AML-193 (cell line): ENCODE data around the gene SULT6B1.
"Not testable (repeated sequence)": the region's sequence is repeated elsewhere in the genome, so short reads cannot be mapped to it uniquely, and the experiment has no call there.

ENCODE experiments used
- DNase-seq, 2 experiments: peaks; one replicate each; lab custom pipeline; 2025; lab: John Stamatoyannopoulos, UW

The SULT6B1 gene

GRCh38 chr2:37188570-37188969, at the start of gene SULT6B1:
SULT6B1 (minus strand) TSS chr2:37188670; CDS start chr2:37188640, 30 bp downstream.
- DNase-seq, result no peak

GRCh38 chr2:37232131-37232933, 43.9 kb upstream of the SULT6B1 start:
- no peak for DNase-seq

GRCh38 chr2:37231241-37232130, 43.0 kb upstream of the SULT6B1 start, which contains the start of the genes CEBPZ and NDUFAF7:
CEBPZ (minus strand) TSS chr2:37231596; CDS start chr2:37231567, 29 bp downstream.
NDUFAF7 (plus strand) TSS chr2:37231658; CDS start chr2:37231706, 48 bp downstream.
- DNase-seq, result peak; percentile 84 to 90

- DNase-seq, result no peak
Observed at GRCh38 chr2:37230581-37230980, 42.1 kb upstream of the SULT6B1 start.

- no peak for DNase-seq
Observed at GRCh38 chr2:37228788-37229187, 40.3 kb upstream of the SULT6B1 start.

GRCh38 chr2:37226863-37227262, 38.4 kb upstream of the SULT6B1 start:
- no peak for DNase-seq

- not testable (repeated sequence) for DNase-seq
Observed at GRCh38 chr2:37225129-37225528, 36.7 kb upstream of the SULT6B1 start.

- no peak for DNase-seq
Observed at GRCh38 chr2:37224063-37224462, 35.6 kb upstream of the SULT6B1 start.

- DNase-seq, result no peak
Observed at GRCh38 chr2:37223131-37223530, 34.7 kb upstream of the SULT6B1 start.

- no peak for DNase-seq
Observed at GRCh38 chr2:37219046-37219445, 30.6 kb upstream of the SULT6B1 start.

GRCh38 chr2:37215250-37215649, 26.8 kb upstream of the SULT6B1 start:
- no peak for DNase-seq

GRCh38 chr2:37211939-37212338, 23.5 kb upstream of the SULT6B1 start:
- DNase-seq, result no peak

GRCh38 chr2:37211212-37211611, 22.7 kb upstream of the SULT6B1 start:
- DNase-seq, result no peak

GRCh38 chr2:37206760-37207159, 18.3 kb upstream of the SULT6B1 start:
- DNase-seq, result not testable (repeated sequence)

- DNase-seq, result no peak
Observed at GRCh38 chr2:37205689-37206341, 17.3 kb upstream of the SULT6B1 start.

GRCh38 chr2:37205071-37205661, 16.7 kb upstream of the SULT6B1 start:
- DNase-seq, result not testable (repeated sequence)

- no peak for DNase-seq
Observed at GRCh38 chr2:37203708-37204107, 15.2 kb upstream of the SULT6B1 start.

- DNase-seq, result no peak
Observed at GRCh38 chr2:37201766-37202165, 13.3 kb upstream of the SULT6B1 start.

GRCh38 chr2:37201208-37201607, 12.7 kb upstream of the SULT6B1 start:
- DNase-seq, result no peak

- no peak for DNase-seq
Observed at GRCh38 chr2:37198681-37199065, 10.2 kb upstream of the SULT6B1 start.

GRCh38 chr2:37196320-37197195, 8.1 kb upstream of the SULT6B1 start, which contains the start of gene CEBPZOS:
CEBPZOS (plus strand) TSS chr2:37196496; CDS start chr2:37199705, 3,209 bp downstream.
- peak; percentile 61 to 77 for DNase-seq
